CD14-positive monocyte (primary cell): ENCODE data around the gene GALNT10. TPM values are rescaled to one million over a fixed set of nuclear protein-coding genes. Genes with fewer than 3 reads are reported as not detected.

Experiments used
- DNase-seq, 3 donors: peaks; one replicate each; pipeline ENCODE4 v3.0.0-alpha.2; 2011 to 2022
- H2AFZ ChIP-seq: 2 replicates; pipeline ENCODE4 v1.6.0; 2012; ENCODE audit warnings: mild to moderate bottlenecking, low read depth, low read length, inconsistent platforms; ENCODE audit not compliant: insufficient read depth, poor library complexity, severe bottlenecking
- H3K27ac ChIP-seq, 2 donors: 1 replicate in 1 of 2; 2 replicates in 1 of 2; pipeline ENCODE4 v1.5.1; 2012 to 2013; ENCODE audit warnings: low read length in 2 of 2, control low read depth in 1 of 2, inconsistent platforms in 1 of 2, low read depth in 1 of 2, mild to moderate bottlenecking in 1 of 2
- H3K27me3 ChIP-seq, 2 donors: one replicate each; pipeline versions ENCODE4 v1.6.0 to v1.6.1; 2011 to 2013; ENCODE audit warnings: low read length in 2 of 2; ENCODE audit not compliant: control insufficient read depth in 2 of 2, insufficient read depth in 2 of 2
- H3K36me3 ChIP-seq, 2 donors: replicated peaks in 1 of 2; 1 replicate in 1 of 2; 2 replicates in 1 of 2; pipeline versions ENCODE4 v1.5.1 to v1.6.1; 2012 to 2013; ENCODE audit warnings: low read length in 2 of 2, control low read depth in 1 of 2, inconsistent platforms in 1 of 2, mild to moderate bottlenecking in 1 of 2; ENCODE audit not compliant: insufficient read depth in 2 of 2, control insufficient read depth in 1 of 2
- H3K4me1 ChIP-seq, 2 donors: 1 replicate in 1 of 2; 2 replicates in 1 of 2; pipeline versions ENCODE4 v1.5.1 to v1.6.1; 2012 to 2013; ENCODE audit warnings: low read length in 2 of 2, control low read depth in 1 of 2, inconsistent platforms in 1 of 2, mild to moderate bottlenecking in 1 of 2, moderate library complexity in 1 of 2; ENCODE audit not compliant: insufficient read depth in 2 of 2, control insufficient read depth in 1 of 2
- H3K4me2 ChIP-seq: replicated peaks from 2 replicates; pipeline ENCODE3; 2012; ENCODE audit warnings: low read length, moderate library complexity, mild to moderate bottlenecking; ENCODE audit not compliant: poor library complexity, severe bottlenecking; ENCODE audit errors: extremely low read depth
- H3K4me3 ChIP-seq, 3 experiments: fragments of 200-600 bp in 1 of 3; sonication (generic) in 1 of 3; replicated peaks in 1 of 3; 1 replicate in 2 of 3; 2 replicates in 1 of 3; pipeline ENCODE4 v1.5.1; 2011 to 2013; ENCODE audit warnings: low read length in 3 of 3, mild to moderate bottlenecking in 3 of 3, control low read depth in 2 of 3, low read depth in 2 of 3, inconsistent platforms in 1 of 3, moderate library complexity in 1 of 3
- H3K79me2 ChIP-seq: 2 replicates; pipeline ENCODE4 v1.6.0; 2012; ENCODE audit warnings: mild to moderate bottlenecking, control low read depth, inconsistent platforms, low read length, moderate library complexity; ENCODE audit not compliant: insufficient read depth
- H3K9ac ChIP-seq: 2 replicates; pipeline ENCODE4 v1.6.0; 2017; ENCODE audit warnings: low read length, mild to moderate bottlenecking; ENCODE audit not compliant: insufficient read depth, poor library complexity, severe bottlenecking
- H3K9me3 ChIP-seq, 2 donors: replicated peaks in 1 of 2; 1 replicate in 1 of 2; 2 replicates in 1 of 2; pipeline versions ENCODE4 v1.5.1 to v1.6.1; 2012 to 2013; ENCODE audit warnings: low read length in 2 of 2, control low read depth in 1 of 2; ENCODE audit not compliant: control insufficient read depth in 1 of 2, insufficient read depth in 1 of 2
- H4K20me1 ChIP-seq: 2 replicates; pipeline ENCODE4 v1.6.0; 2012; ENCODE audit warnings: mild to moderate bottlenecking, low read length, control low read depth, moderate library complexity; ENCODE audit not compliant: insufficient read depth
- H3K27ac Mint-ChIP-seq, 7 donors: one replicate each; pipeline ENCODE4 v1.8.0; 2020; ENCODE audit warnings: mild to moderate bottlenecking in 7 of 7, mixed read lengths in 7 of 7, moderate library complexity in 6 of 7, inconsistent platforms in 2 of 7
- H3K27me3 Mint-ChIP-seq, 3 donors: one replicate each; pipeline ENCODE4 v1.8.0; 2021 to 2022; ENCODE audit warnings: low read depth in 3 of 3, mild to moderate bottlenecking in 3 of 3, mixed read lengths in 3 of 3, moderate library complexity in 3 of 3, inconsistent platforms in 1 of 3
- H3K36me3 Mint-ChIP-seq, 2 donors: one replicate each; pipeline ENCODE4 v1.8.0; 2020; ENCODE audit warnings: mixed read lengths in 2 of 2, inconsistent platforms in 1 of 2, mild to moderate bottlenecking in 1 of 2
- H3K4me1 Mint-ChIP-seq: one replicate; pipeline ENCODE4 v1.8.0; 2020; ENCODE audit warnings: mild to moderate bottlenecking, mixed read lengths
- H3K4me3 Mint-ChIP-seq, 2 donors: one replicate each; pipeline ENCODE4 v1.8.0; 2020; ENCODE audit warnings: mild to moderate bottlenecking in 2 of 2, mixed read lengths in 2 of 2, moderate library complexity in 1 of 2
- H3K9me3 Mint-ChIP-seq, 7 donors: one replicate each; pipeline ENCODE4 v1.8.0; 2020 to 2022; ENCODE audit warnings: mixed read lengths in 7 of 7, mild to moderate bottlenecking in 6 of 7, moderate library complexity in 6 of 7, inconsistent platforms in 2 of 7
- CTCF ChIP-seq: fragments of 200-600 bp; IDR thresholded peaks from one replicate; pipeline ENCODE4 v1.8.0; 2022; ENCODE audit warnings: antibody characterized with exemption, mild to moderate bottlenecking
- WGBS: methylation state at CpG from one replicate; pipeline ENCODE4 v1.1.5; 2013; ENCODE audit warnings: missing lambda C conversion rate; ENCODE audit not compliant: insufficient coverage; 5-methylcytosine and 5-hydroxymethylcytosine counted together
- intact Hi-C, 2 donors: fragments of 100-400 bp; cut with micrococcal nuclease; formaldehyde crosslinking; loops; one replicate each; pipeline versions ENCODE4 v1.15.0 to v1.15.1; 2023
- polyA plus RNA-seq, 3 donors: library from polyadenylated mRNA; depleted of rRNA in 1 of 3; unstranded in 2 of 3; stranded (reverse) in 1 of 3; fragments of 300-500 nt in 2 of 3; fragments of >200 nt in 1 of 3; fragmentation: Illumina TruSeq in 2 of 3; gene quantifications; 1 replicate in 2 of 3; 2 replicates in 1 of 3; pipeline ENCODE4 v1.2.3, GENCODE V29; 2012 to 2021

GALNT10 gene
- polyA plus RNA-seq, 3 donors: 6.2 to 11.6 (median 7.3) TPM

DNA sequence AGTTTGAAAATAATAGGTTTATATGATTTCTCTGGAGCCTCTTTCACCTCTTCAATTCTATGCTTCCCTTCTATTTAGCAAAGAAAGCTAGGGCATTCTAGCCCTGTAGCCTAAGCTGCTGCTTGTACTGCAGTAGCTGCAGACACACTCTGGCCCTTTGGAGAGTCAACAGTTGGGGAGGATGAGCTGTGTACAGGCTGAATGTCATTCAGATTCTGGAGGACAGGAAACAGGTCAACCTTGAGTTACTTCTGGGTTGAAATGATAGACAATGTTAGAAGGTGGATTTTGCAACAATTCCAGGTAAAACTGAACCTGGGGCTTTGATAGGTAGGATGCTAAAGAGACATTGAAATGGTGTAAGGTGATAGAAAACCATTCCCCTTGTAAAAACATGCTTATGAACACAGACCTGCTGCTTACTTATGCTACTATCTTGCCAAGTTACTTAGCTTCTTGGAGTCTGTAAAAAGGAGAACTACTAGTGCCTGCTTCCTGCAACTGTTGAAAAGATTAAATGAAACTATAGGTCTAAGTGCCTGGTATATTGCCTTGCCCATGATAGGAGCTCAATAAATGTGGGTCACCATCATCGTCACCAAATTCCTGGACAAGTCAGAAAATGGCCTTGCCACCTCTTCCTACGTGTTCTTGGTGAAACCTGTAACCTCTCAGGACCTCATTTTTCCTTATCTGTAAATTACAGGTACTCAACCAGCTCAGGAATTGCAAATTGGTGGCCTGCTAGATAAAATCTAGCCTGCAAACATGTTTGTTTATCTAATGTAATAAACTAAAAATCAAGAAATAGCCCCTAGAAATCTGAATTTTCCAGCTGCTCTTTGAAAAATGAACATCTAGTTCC is 83.7 kb downstream of the GALNT10 start:
- Histone ChIP-seq H3K36me3 (no peaks in the 10 kb centered on the region), H3K4me1 (peaks cover 13 to 28% of the 10 kb centered on the region in 2 donors), H3K4me2 (no peak overlapping the region), H3K9ac (no peak overlapping the region), H4K20me1 (peaks cover 4% of the 10 kb centered on the region), H3K79me2 (no peaks in the 10 kb centered on the region), H2AFZ (no peak overlapping the region), H3K9me3 (no peaks in the 10 kb centered on the region), H3K27ac (peak overlapping the region in 1 of 2 donors; percentile 11), H3K4me3 (no peak overlapping the region), H3K27me3 (no peaks in the 10 kb centered on the region)
- no peak for DNase-seq
- Mint-ChIP-seq H3K27ac (peak overlapping the region in 4 of 7 donors; percentile 21 to 63 (median 54)), H3K9me3 (no peaks in the 10 kb centered on the region), H3K4me1 (peaks cover 30% of the 10 kb centered on the region), H3K27me3 (no peaks in the 10 kb centered on the region), H3K4me3 (no peak overlapping the region), H3K36me3 (peaks cover 0 to 6% of the 10 kb centered on the region in 2 donors)
- no peak for TF ChIP-seq CTCF
- intact Hi-C loops: no loop called here
- WGBS: 0% methylated on average over 2 of the region's 2 CpGs

- Mint-ChIP-seq H3K27ac (peak overlapping the region in 1 of 7 donors; percentile 70), H3K9me3 (no peaks in the 10 kb centered on the region), H3K4me1 (peaks cover 30% of the 10 kb centered on the region), H3K4me3 (no peak overlapping the region), H3K27me3 (no peaks in the 10 kb centered on the region), H3K36me3 (peaks cover 0 to 6% of the 10 kb centered on the region in 2 donors)
- DNase-seq: no peak
- no peak overlapping the region for H2AFZ ChIP-seq
- intact Hi-C loops: no loop called here
- H3K36me3 ChIP-seq: no peaks in the 10 kb centered on the region
- no peaks in the 10 kb centered on the region for H3K27me3 ChIP-seq
- no peak overlapping the region for H3K27ac ChIP-seq
- peaks cover 4% of the 10 kb centered on the region for H4K20me1 ChIP-seq
- peaks cover 13 to 28% of the 10 kb centered on the region in 2 donors for H3K4me1 ChIP-seq
- no peak overlapping the region for H3K9ac ChIP-seq
- H3K79me2 ChIP-seq: no peaks in the 10 kb centered on the region
- no peak overlapping the region for H3K4me2 ChIP-seq
- TF ChIP-seq CTCF: no peak
- 93% methylated on average over 2 of the region's 4 CpGs for WGBS
- H3K9me3 ChIP-seq: no peaks in the 10 kb centered on the region
- no peak overlapping the region for H3K4me3 ChIP-seq
Measured at GRCh38 chr5:154274828-154275185, 84.3 kb downstream of the GALNT10 start.
